ENCODE results near the gene TYW1B.
"Not testable (repeated sequence)": the region's sequence is repeated elsewhere in the genome, so short reads cannot be mapped to it uniquely, and the experiment has no call there.

The TYW1B gene

GRCh38 chr7:72690177-72690576 lies 137.8 kb downstream of the TYW1B start:
- DNase-seq, result not testable (repeated sequence)

- DNase-seq, result not testable (repeated sequence)
These were observed 138.7 kb downstream of the TYW1B start for GRCh38 chr7:72689344-72689743.

- not testable (repeated sequence) for DNase-seq
These were observed 146.8 kb downstream of the TYW1B start for GRCh38 chr7:72681211-72681610.

GRCh38 chr7:72676880-72677279 lies 151.1 kb downstream of the TYW1B start:
- DNase-seq, result not testable (repeated sequence)

GRCh38 chr7:72676086-72676690 lies 151.8 kb downstream of the TYW1B start:
- DNase-seq, result not testable (repeated sequence)

- DNase-seq, result not testable (repeated sequence)
These were observed 152.3 kb downstream of the TYW1B start for GRCh38 chr7:72675686-72676085.

GRCh38 chr7:72674394-72674793 lies 153.6 kb downstream of the TYW1B start:
- DNase-seq, result no peak

- DNase-seq, result not testable (repeated sequence)
These were observed 157.2 kb downstream of the TYW1B start for GRCh38 chr7:72670850-72671249.

GRCh38 chr7:72668435-72668834 lies 159.6 kb downstream of the TYW1B start:
- DNase-seq, result not testable (repeated sequence)

GRCh38 chr7:72667049-72667448 lies 161.0 kb downstream of the TYW1B start:
- not testable (repeated sequence) for DNase-seq

- not testable (repeated sequence) for DNase-seq
These were observed 179.4 kb downstream of the TYW1B start for GRCh38 chr7:72648574-72648973.

GRCh38 chr7:72643708-72644107 lies 184.3 kb downstream of the TYW1B start:
- DNase-seq, result not testable (repeated sequence)

GRCh38 chr7:72641485-72642248 lies 186.3 kb downstream of the TYW1B start:
- DNase-seq, result not testable (repeated sequence)

- not testable (repeated sequence) for DNase-seq
These were observed 187.3 kb downstream of the TYW1B start for GRCh38 chr7:72640740-72641139.

- DNase-seq, result not testable (repeated sequence)
These were observed 192.6 kb downstream of the TYW1B start for GRCh38 chr7:72635273-72635908.

GRCh38 chr7:72632765-72633292 lies 195.2 kb downstream of the TYW1B start:
- not testable (repeated sequence) for DNase-seq

GRCh38 chr7:72628375-72628774 lies 199.6 kb downstream of the TYW1B start:
- DNase-seq, result not testable (repeated sequence)

- not testable (repeated sequence) for DNase-seq
These were observed 201.5 kb downstream of the TYW1B start for GRCh38 chr7:72626428-72627011.

GRCh38 chr7:72625721-72626423 lies 202.1 kb downstream of the TYW1B start:
- not testable (repeated sequence) for DNase-seq

GRCh38 chr7:72622532-72622931 lies 205.5 kb downstream of the TYW1B start:
- DNase-seq, result no peak

- not testable (repeated sequence) for DNase-seq
These were observed 206.2 kb downstream of the TYW1B start for GRCh38 chr7:72621761-72622187.

GRCh38 chr7:72620923-72621322 lies 207.1 kb downstream of the TYW1B start:
- DNase-seq, result not testable (repeated sequence)

Measured in GOT3 (cell line).